Left ventricle myocardium superior (tissue), 1 donor: Measurements from ENCODE around the gene BTG3. TPM values are rescaled to one million over a fixed set of nuclear protein-coding genes. Genes with fewer than 3 reads are reported as not detected.
A peak's percentile ranks its signal among the peaks of the same experiment; 100 is the strongest.

Experiments
- ATAC-seq: fragments of 200-7000 bp; cut with Tn5 transposase; one replicate; pipeline ENCODE4 v1.9.1; 2020; ENCODE audit warnings: mild to moderate bottlenecking, moderate library complexity
- DNase-seq: peaks from one replicate; pipeline ENCODE4 v3.0.0-alpha.2; 2020
- intact Hi-C: fragments of 100-400 bp; cut with micrococcal nuclease; formaldehyde crosslinking; loops from one replicate; pipeline ENCODE4 v1.11.0; 2022
- total RNA-seq: library from RNA; stranded (reverse); fragmentation: NEBNext Ultra II Directional; extraction: Animal tissue kit (Norgen Biotek cat#: 25700); gene quantifications from one replicate; pipeline ENCODE4 v1.2.1, GENCODE V29; 2021
- donor health status: DM: no; HTN: yes; CAD: no; lungs with severe emphysema.

Gene BTG3
- total RNA-seq, 1 donor from 2014 or later: 5.5 TPM

- intact Hi-C loops: no loop called here
- DNase-seq (no peak), ATAC-seq (no peak)
Measured at GRCh38 chr21:17598437-17598836, 14.3 kb downstream of the BTG3 start.

GRCh38 chr21:17597680-17598079 lies 15.0 kb downstream of the BTG3 start:
- intact Hi-C loops: no loop called here
- ATAC-seq (no peak), DNase-seq (no peak)

GRCh38 chr21:17590430-17590829 lies 22.3 kb downstream of the BTG3 start:
- no peak for DNase-seq
- no peak for ATAC-seq
- intact Hi-C loops: no loop called here

- intact Hi-C loops: loop anchor here (2.0 kb wide), 1 partner anchor 199 kb away; no protein-coding TSS in a partner anchor
- ATAC-seq: no peak
Measured at GRCh38 chr21:17585875-17586450, 26.7 kb downstream of the BTG3 start.

GRCh38 chr21:17583898-17584297 lies 28.8 kb downstream of the BTG3 start:
- intact Hi-C loops: no loop called here
- no peak for DNase-seq
- no peak for ATAC-seq

More at GRCh38 chr21:17585875-17586450, 26.7 kb downstream of the BTG3 start:
- DNase-seq: no peak

GRCh38 chr21:17580319-17580718 lies 32.4 kb downstream of the BTG3 start:
- no peak for ATAC-seq
- intact Hi-C loops: no loop called here

GRCh38 chr21:17578876-17579275 lies 33.8 kb downstream of the BTG3 start:
- ATAC-seq (no peak), DNase-seq (no peak)
- intact Hi-C loops: no loop called here

More at GRCh38 chr21:17580319-17580718, 32.4 kb downstream of the BTG3 start:
- no peak for DNase-seq

- ATAC-seq (no peak), DNase-seq (no peak)
- intact Hi-C loops: no loop called here
Measured at GRCh38 chr21:17578162-17578561, 34.5 kb downstream of the BTG3 start.

GRCh38 chr21:17577701-17578100 lies 35.0 kb downstream of the BTG3 start:
- intact Hi-C loops: no loop called here
- DNase-seq (no peak), ATAC-seq (no peak)

GRCh38 chr21:17576080-17576835 lies 36.4 kb downstream of the BTG3 start:
- intact Hi-C loops: no loop called here
- DNase-seq: no peak
- ATAC-seq: no peak

- no peak for ATAC-seq
- intact Hi-C loops: no loop called here
- no peak for DNase-seq
Measured at GRCh38 chr21:17575076-17575475, 37.6 kb downstream of the BTG3 start.

GRCh38 chr21:17572431-17572830 lies 40.3 kb downstream of the BTG3 start:
- no peak for DNase-seq
- intact Hi-C loops: no loop called here
- no peak for ATAC-seq

GRCh38 chr21:17570786-17571185 lies 41.9 kb downstream of the BTG3 start:
- ATAC-seq (no peak), DNase-seq (no peak)

GRCh38 chr21:17560377-17561025 lies 52.2 kb downstream of the BTG3 start:
- no peak for DNase-seq
- no peak for ATAC-seq
- intact Hi-C loops: no loop called here

More at GRCh38 chr21:17570786-17571185, 41.9 kb downstream of the BTG3 start:
- intact Hi-C loops: no loop called here

GRCh38 chr21:17554679-17555465 lies 57.8 kb downstream of the BTG3 start:
- ATAC-seq (peak; percentile 70), DNase-seq (no peak)
- intact Hi-C loops: no loop called here

GRCh38 chr21:17554120-17554519 lies 58.6 kb downstream of the BTG3 start:
- ATAC-seq: no peak
- intact Hi-C loops: no loop called here
- no peak for DNase-seq

- no peak for DNase-seq
- intact Hi-C loops: no loop called here
- ATAC-seq: no peak
Measured at GRCh38 chr21:17552410-17552809, 60.3 kb downstream of the BTG3 start.

GRCh38 chr21:17550671-17551308 lies 61.9 kb downstream of the BTG3 start:
- DNase-seq (no peak), ATAC-seq (no peak)
- intact Hi-C loops: no loop called here

GRCh38 chr21:17548262-17548661 lies 64.4 kb downstream of the BTG3 start:
- intact Hi-C loops: no loop called here
- ATAC-seq: peak; percentile 97
- no peak for DNase-seq
